GM18505 (cell line): Measurements from ENCODE around the gene C19orf67.
A peak's percentile ranks its signal among the peaks of the same experiment; 100 is the strongest.
"Not testable (repeated sequence)": the region's sequence is repeated elsewhere in the genome, so short reads cannot be mapped to it uniquely, and the experiment has no call there.

ENCODE experiments used
- ATAC-seq: cut with Tn5 transposase; IDR thresholded peaks from one replicate; pipeline ENCODE4 v1.9.1; 2021; ENCODE audit not compliant: unreplicated experiment
- POLR2A ChIP-seq: IDR thresholded peaks from 4 replicates; pipeline ENCODE4 v1.6.1; 2011; ENCODE audit warnings: borderline replicate concordance; ENCODE audit not compliant: insufficient read depth, insufficient read length; ENCODE audit errors: extremely low read depth

C19orf67 gene

GRCh38 chr19:14050512-14050911 lies 35.1 kb downstream of the C19orf67 start:
- no peak for TF ChIP-seq POLR2A
- no peak for ATAC-seq

DNA sequence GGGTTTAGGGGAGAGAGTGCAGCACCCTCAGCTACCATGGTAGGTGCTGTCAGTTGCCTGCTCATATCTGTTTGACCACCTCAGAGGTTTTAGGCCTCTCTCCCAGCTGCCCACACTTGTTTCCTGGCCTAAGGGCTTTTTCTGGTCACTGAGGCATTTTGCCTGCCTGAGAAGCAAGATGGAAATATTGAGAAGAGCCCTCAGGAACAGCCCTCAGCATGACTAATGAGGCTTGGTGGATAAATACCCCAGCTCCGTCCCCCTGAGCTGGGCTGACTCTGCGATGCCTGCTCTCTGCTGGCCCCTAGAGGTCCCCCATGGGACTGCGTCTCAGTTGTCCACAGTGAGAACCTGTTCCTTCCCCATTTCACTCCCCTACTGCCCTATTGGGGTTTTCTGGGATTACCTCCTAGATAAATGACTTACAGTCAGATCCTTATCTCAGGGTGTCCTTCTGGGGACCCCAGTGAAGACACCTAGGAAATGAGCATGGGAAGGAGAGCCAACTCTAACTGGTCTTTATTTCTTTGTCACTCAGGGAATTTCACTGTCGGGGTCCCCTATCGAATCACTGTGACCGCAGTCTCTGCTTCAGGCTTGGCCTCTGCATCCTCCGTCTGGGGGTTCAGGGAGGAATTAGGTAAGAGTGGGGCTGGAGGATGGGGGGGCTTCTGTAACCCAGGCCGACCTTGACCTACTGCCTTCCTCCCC lies 37.0 kb downstream of the C19orf67 start:
- no peak for ATAC-seq

GRCh38 chr19:14047866-14048265 lies 37.7 kb downstream of the C19orf67 start:
- ATAC-seq: not testable (repeated sequence)

More for the DNA sequence above, 37.0 kb downstream of the C19orf67 start:
- TF ChIP-seq POLR2A: no peak

DNA sequence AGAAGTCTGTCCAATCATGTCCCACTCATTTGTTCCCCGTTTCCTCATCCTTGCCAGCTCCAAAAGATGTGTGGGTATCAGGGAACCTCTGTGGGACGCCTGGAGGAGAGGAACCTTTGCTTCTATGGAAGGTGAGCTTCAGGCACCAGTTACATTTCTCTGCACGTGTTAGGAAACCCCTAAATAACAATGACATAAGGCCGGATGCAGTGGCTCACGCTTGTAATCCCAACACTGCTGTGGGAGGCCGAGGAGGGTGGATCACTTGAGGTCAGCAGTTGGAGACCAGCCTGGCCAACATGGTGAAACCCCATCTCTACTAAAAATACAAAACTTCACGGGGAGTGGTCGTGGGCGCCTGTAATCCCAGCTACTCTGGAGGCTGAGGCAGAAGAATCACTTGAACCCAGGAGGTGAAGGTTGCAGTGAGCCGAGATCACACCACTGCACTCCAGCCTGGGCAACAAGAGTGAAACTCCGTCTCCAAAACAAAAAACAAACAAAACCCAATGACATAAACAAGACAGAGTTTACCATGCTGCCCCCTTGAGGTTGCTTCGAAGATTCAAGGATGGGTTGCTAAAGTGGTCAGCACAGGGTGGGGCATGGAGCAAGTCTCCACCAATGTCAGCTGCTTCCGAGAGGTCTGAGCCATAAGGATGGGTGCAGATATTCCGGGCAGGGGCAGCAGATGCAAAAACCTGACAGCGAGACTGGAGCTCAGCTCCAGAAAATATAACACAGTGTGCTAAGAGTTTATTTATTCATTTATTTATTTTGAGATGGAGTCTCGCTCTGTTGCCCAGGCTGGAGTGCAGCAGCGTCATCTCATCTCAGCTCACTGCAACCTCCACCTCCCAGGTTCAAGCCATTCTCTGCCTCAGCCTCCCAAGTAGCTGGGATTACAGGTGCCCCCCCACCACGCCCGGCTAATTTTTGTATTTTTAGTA lies 42.6 kb downstream of the C19orf67 start:
- not testable (repeated sequence) for ATAC-seq

DNA sequence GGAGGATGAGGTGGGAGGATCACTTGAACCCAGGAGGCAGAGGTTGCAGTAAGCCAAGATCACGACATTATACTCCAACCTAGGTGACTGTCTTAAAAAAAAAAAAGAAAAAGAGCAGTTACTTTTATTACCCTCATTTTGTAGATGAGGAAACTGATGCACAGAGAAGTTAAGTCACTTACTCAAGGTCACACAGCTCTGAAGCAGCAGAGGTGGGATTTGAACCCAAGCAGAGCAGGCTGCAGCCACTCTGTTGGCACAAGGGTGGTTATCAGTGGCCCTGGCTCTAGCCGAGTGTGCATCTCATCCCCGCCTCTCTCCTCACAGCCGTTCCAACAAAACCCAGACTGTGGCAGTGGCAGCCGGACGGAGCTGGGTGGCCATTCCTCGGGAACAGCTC lies 46.4 kb downstream of the C19orf67 start:
- TF ChIP-seq POLR2A: no peak
- no peak for ATAC-seq

- no peak for ATAC-seq
- TF ChIP-seq POLR2A: no peak
Observed at GRCh38 chr19:14035706-14036105, 49.9 kb downstream of the C19orf67 start.

- ATAC-seq: not testable (repeated sequence)
Observed at GRCh38 chr19:14035159-14035558, 50.4 kb downstream of the C19orf67 start.

GRCh38 chr19:14033946-14034345 lies 51.6 kb downstream of the C19orf67 start:
- TF ChIP-seq POLR2A: no peak
- ATAC-seq: no peak

DNA sequence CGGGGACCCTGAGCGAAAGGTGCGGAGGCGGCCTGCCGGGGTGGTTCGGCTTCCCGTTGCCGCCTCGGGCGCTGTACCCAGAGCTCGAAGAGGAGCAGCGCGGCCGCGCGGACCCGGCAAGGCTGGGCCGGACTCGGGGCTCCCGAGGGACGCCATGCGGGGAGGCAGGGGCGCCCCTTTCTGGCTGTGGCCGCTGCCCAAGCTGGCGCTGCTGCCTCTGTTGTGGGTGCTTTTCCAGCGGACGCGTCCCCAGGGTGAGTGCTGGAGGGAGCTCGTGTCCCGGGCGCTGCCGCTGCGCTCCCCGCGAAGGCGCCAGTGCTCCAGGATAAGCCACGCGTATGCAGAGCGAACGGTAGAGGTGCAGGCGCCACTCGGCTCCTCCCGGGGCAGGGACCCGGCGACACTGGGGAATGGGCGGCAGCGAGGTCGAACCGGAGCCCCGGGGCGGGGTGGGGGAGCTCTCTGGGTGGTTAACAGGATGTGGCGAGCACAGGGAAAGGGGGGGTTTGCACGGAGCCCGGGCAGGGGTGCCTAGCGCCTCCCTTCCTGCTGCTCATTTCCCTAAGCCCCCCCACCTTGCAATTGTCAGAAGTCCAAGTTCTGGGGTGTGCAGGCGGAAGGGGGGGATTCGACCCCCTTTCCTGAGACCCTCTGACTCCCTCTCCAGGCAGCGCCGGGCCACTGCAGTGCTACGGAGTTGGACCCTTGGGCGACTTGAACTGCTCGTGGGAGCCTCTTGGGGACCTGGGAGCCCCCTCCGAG lies 53.7 kb downstream of the C19orf67 start, which contains the start of gene IL27RA:
IL27RA (plus strand) TSS at position 44 of the 762 bp plus-strand sequence; CDS start at position 155, 111 bp downstream.
- TF ChIP-seq POLR2A: peak; percentile 75
- peak; percentile 54 for ATAC-seq
